IPS-18c (cell line): Measurements from ENCODE around the gene GMDS.

Experiments
- H3K4me3 ChIP-seq: 2 replicates; pipeline ENCODE4 v1.7.0; 2013; ENCODE audit warnings: low read depth, mild to moderate bottlenecking, low read length, moderate library complexity; ENCODE audit not compliant: insufficient read depth
- H3K9me3 ChIP-seq: one replicate; pipeline ENCODE4 v1.6.1; 2013; ENCODE audit warnings: mild to moderate bottlenecking, low read length, moderate library complexity; ENCODE audit not compliant: control insufficient read depth, insufficient read depth

Gene GMDS

DNA sequence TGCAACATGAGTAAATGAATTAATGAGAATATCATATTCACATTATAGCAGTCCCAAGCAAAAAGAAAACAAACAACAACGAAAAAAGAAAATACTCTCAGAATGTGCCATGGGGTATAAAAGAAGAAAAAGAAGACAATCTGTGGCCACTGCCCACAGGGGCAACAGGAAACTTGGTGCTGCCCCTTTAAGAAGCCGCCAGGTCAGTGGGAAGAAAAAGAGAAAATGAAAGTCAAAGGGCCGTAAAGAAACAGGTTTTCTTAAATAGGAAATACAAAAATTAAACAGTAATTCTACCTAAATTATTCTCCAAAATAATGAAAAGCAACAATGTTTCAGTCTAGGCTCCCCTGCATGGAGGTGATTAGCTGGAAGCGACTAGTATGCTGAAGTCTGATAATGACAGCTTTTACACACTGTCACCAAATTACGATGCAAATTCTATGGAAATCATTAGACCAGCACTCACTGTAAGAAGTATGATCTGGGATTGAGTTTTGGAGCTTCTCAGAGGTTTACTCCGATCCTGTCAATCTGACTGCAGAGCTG lies 23.6 kb downstream of the GMDS start:
- Histone ChIP-seq H3K4me3 (no peak overlapping the region), H3K9me3 (no peaks in the 10 kb centered on the region)

DNA sequence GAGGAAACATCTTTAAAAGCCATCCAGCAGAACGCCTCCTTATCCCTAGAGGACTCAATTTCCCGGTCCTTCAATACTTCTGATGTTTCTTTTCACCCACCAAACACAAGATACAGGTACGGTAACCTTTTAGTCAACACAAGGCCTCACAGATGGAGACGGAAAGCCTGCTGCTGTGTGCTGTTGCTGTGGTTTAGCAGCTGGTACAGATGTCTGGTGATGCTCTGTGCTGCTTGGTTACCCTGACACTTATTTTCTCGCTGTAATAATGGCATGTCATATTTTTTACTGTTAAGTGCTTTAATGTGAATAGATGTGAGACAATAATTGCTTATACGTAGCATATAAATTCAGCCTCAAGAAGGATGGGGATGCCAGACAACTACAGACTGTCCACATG lies 25.3 kb downstream of the GMDS start:
- Histone ChIP-seq H3K4me3 (no peak overlapping the region), H3K9me3 (no peaks in the 10 kb centered on the region)

DNA sequence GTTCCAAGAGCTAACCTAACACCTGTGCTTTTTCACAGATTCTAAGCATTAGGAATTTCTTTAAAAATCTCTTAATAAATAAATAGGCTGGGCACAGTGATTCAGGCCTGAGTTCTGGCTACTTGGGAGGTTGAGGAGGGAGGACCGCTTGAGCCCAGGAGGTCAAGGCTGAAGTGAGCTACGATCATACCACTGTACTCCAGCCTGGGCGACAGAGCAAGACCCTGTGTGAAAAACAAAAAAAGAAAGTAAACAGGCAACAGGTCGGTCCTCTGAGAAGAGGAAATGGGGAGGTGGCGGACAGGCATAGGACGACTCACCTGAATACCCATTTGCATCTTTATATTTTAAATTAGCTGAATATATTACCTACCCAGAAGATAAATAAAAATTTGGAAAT lies 26.5 kb downstream of the GMDS start:
- Histone ChIP-seq H3K9me3 (no peaks in the 10 kb centered on the region), H3K4me3 (no peak overlapping the region)

DNA sequence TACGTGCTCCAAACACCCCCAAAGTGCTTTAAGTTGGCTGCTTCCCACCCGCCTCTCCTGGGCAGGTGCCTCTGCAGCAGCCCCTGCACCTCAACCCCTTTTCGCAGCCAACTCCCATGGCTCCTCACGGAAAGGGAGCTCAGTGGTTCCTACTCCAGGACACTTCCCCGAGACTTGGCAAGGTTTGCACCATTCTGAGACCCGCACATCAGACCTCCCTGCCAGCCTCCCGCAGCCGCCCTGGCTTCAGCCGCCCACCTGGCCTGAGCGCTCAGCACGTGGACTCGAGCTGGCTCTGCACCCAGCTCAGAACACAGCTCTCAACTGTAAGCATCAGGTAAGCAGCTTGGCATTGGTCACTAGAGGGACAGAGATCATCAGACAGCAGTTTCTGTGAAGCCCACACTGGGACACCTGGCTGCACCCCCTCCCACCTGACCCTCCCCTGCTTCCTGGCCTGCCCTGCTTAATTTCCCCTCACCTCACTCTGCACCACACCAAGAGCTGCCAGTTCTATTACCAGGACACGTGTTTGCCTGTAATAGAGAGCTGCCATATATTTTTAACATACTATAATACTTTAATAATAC lies 28.5 kb downstream of the GMDS start:
- Histone ChIP-seq H3K9me3 (no peaks in the 10 kb centered on the region), H3K4me3 (no peak overlapping the region)

DNA sequence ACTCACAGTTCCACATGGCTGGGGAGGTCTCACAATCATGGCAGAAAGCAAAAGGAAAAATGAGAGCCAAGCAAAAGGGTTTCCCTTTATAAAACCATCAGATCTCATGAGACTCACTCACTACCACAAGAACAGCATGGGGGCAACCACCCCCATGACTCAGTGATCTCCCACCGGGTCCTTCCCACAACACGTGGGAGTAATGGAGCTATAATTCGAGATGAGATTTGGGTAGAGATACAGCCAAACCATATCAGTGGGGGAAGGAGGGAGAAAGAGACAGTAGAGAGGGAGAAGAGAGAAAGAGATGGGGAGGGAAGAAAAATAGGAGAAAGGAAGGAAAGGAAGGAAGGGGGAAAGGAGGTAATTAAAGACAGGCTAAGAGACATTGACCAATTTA lies 30.1 kb downstream of the GMDS start:
- H3K9me3 ChIP-seq = no peaks in the 10 kb centered on the region

GRCh38 chr6:2213086-2213485 lies 32.3 kb downstream of the GMDS start:
- no peak overlapping the region for H3K4me3 ChIP-seq
- H3K9me3 ChIP-seq = no peaks in the 10 kb centered on the region

More for the DNA sequence above, 30.1 kb downstream of the GMDS start:
- H3K4me3 ChIP-seq = no peak overlapping the region

GRCh38 chr6:2209226-2209809 lies 36.1 kb downstream of the GMDS start:
- Histone ChIP-seq H3K4me3 (no peak overlapping the region), H3K9me3 (no peaks in the 10 kb centered on the region)

- Histone ChIP-seq H3K4me3 (no peak overlapping the region), H3K9me3 (no peaks in the 10 kb centered on the region)
Measured at GRCh38 chr6:2208468-2208867, 36.9 kb downstream of the GMDS start.

DNA sequence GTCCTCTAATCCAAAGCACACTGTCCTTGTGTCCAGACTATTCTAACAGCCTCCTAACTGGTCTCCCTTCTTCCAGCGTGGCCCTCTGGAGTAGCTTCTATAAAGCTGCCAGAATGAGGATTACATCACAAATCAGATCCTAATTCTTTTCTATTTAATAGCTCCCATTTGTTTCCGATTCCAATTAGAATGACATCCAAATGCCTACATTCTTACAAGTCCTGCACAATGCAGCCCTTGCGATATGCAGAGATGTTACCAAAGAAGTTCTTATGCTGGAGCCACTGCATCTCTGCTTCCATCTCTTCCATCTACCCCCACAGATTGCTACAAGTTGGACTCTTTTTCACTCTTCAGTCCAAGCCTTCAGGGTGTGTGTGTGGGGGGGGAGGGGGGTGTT lies 40.0 kb downstream of the GMDS start:
- H3K9me3 ChIP-seq = no peaks in the 10 kb centered on the region

GRCh38 chr6:2204272-2204671 lies 41.1 kb downstream of the GMDS start:
- H3K4me3 ChIP-seq = no peak overlapping the region
- H3K9me3 ChIP-seq = no peaks in the 10 kb centered on the region

More for the DNA sequence above, 40.0 kb downstream of the GMDS start:
- no peak overlapping the region for H3K4me3 ChIP-seq

GRCh38 chr6:2203264-2203663 lies 42.1 kb downstream of the GMDS start:
- H3K9me3 ChIP-seq = no peaks in the 10 kb centered on the region

GRCh38 chr6:2197984-2198383 lies 47.4 kb downstream of the GMDS start:
- Histone ChIP-seq H3K9me3 (no peaks in the 10 kb centered on the region), H3K4me3 (no peak overlapping the region)

More at GRCh38 chr6:2203264-2203663, 42.1 kb downstream of the GMDS start:
- H3K4me3 ChIP-seq = no peak overlapping the region

DNA sequence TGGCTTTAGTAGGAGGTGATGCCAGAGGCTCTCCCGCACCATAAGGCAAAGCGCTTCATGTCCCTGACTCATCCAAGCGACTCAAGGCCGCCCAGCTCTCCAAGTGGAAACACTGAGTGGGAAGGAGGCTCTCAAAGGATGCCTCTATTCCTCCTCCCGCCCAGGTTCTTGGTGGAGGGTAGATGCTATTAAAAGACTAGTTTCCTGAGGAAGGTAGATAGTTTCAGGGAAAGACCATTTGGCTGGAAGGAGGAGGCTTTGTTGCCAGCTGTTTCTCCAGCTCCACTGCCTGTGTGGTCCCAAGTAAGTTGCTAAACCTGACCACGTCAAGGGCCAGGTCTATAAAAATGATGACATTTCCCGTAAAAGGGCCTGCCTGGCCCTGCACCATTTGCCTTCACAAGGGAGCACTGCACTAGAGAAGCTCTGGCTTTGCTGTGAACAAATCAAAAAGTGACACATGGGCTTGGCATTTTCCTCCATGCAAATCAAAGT lies 48.2 kb downstream of the GMDS start:
- H3K4me3 ChIP-seq = no peak overlapping the region
- no peaks in the 10 kb centered on the region for H3K9me3 ChIP-seq

- Histone ChIP-seq H3K4me3 (no peak overlapping the region), H3K9me3 (no peaks in the 10 kb centered on the region)
Measured at GRCh38 chr6:2196079-2196679, 49.2 kb downstream of the GMDS start.

- Histone ChIP-seq H3K4me3 (no peak overlapping the region), H3K9me3 (no peaks in the 10 kb centered on the region)
Measured at GRCh38 chr6:2194643-2195042, 50.8 kb downstream of the GMDS start.

DNA sequence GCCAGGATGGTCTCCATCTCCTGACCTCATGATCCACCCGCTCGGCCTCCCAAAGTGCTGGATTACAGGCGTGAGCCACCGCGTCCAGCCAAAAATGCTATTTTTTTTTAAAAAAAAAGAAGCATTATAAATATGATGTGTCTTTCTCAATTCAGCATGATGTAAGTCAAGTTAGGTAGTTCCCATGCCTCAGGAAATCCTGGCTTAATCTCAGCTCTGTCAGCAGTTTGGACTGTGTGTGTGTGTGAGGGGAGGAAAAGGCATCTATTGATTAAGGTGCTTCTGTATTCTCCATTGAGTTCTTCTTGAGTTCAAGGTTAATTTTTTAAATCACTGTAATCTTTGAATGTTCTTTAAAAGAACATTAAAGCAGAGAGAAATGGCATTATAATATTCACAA lies 51.5 kb downstream of the GMDS start:
- Histone ChIP-seq H3K4me3 (no peak overlapping the region), H3K9me3 (no peaks in the 10 kb centered on the region)

GRCh38 chr6:2192976-2193375 lies 52.4 kb downstream of the GMDS start:
- no peak overlapping the region for H3K4me3 ChIP-seq
- H3K9me3 ChIP-seq = no peaks in the 10 kb centered on the region

DNA sequence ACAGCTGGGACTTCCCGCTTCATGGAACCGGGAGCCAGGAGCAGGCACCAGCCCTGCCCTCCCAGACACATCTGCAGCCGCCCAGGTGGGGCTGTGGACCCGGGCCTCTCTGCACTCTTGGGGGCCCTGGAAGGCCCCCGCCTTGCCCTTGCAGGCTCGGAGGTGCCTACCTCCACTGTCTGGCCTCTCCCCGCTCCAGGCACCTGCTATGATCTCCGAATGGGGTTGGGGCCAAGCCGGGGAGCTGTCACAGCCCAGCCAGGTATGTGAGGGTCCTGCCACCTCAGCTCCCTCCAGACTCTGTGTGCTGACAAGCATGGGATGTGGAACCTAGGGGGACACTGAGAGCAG lies 54.0 kb downstream of the GMDS start:
- Histone ChIP-seq H3K4me3 (no peak overlapping the region), H3K9me3 (peaks cover 3% of the 10 kb centered on the region)
